Cardiac muscle cell (in vitro differentiated cells and primary cell): Measurements from ENCODE around the gene EZR. TPM values are rescaled to one million over a fixed set of nuclear protein-coding genes. Genes with fewer than 3 reads are reported as not detected.

Source experiments
- DNase-seq, 2 donors: peaks; one replicate each; pipeline versions ENCODE4 v3.0.0 to v3.0.0-alpha.2; 2010 to 2017; ENCODE audit warnings: low read depth in 1 of 2, low spot score in 1 of 2
- H3K27ac ChIP-seq: fragments of 200-600 bp; sonication (generic); 2 replicates; pipeline ENCODE4 v1.5.1; 2016
- H3K27me3 ChIP-seq: fragments of 200-600 bp; sonication (generic); 2 replicates; pipeline ENCODE4 v1.6.0; 2016; ENCODE audit warnings: control low read depth
- H3K36me3 ChIP-seq: fragments of 200-600 bp; sonication (generic); 2 replicates; pipeline ENCODE4 v1.5.1; 2016; ENCODE audit warnings: control low read depth
- H3K4me1 ChIP-seq: fragments of 200-600 bp; sonication (generic); 2 replicates; pipeline ENCODE4 v1.8.1; 2017; ENCODE audit warnings: low read depth, mild to moderate bottlenecking, mixed run types
- H3K4me3 ChIP-seq: fragments of 200-600 bp; sonication (generic); 2 replicates; pipeline ENCODE4 v1.5.1; 2016; ENCODE audit warnings: mild to moderate bottlenecking
- H3K9me3 ChIP-seq: fragments of 200-600 bp; sonication (generic); 2 replicates; pipeline ENCODE4 v1.5.1; 2017; ENCODE audit warnings: low read depth, mild to moderate bottlenecking, control low read depth
- CTCF ChIP-seq: IDR thresholded peaks from 2 replicates; pipeline ENCODE4 v1.5.1; 2012; ENCODE audit warnings: low read depth, mild to moderate bottlenecking, low read length
- polyA plus RNA-seq: library from polyadenylated mRNA; unstranded; fragments of >200 nt; fragmentation: Nextera tagmentation; extraction: Ambion mirVana; gene quantifications from 2 replicates; pipeline ENCODE4 v1.2.1, GENCODE V29; 2016
- total RNA-seq: library from RNA; depleted of rRNA; stranded (reverse); fragments of >200 nt; gene quantifications from 2 replicates; pipeline ENCODE4 v1.2.3, GENCODE V29; 2016

EZR gene
- total and polyA plus RNA-seq, 2 experiments from 2014 or later, result 356 to 448 TPM

- Histone ChIP-seq H3K4me3 (no peak overlapping the region), H3K27me3 (no peaks in the 10 kb centered on the region), H3K27ac (no peak overlapping the region), H3K4me1 (peaks cover 21% of the 10 kb centered on the region), H3K9me3 (no peaks in the 10 kb centered on the region), H3K36me3 (no peaks in the 10 kb centered on the region)
- TF ChIP-seq CTCF, result no peak
- DNase-seq, result no peak
Observed at GRCh38 chr6:158847786-158848185, 28.6 kb upstream of the EZR start.

GRCh38 chr6:158847012-158847529, 27.9 kb upstream of the EZR start:
- no peak overlapping the region for H3K27ac ChIP-seq
- TF ChIP-seq CTCF, result no peak
- DNase-seq, result no peak
- no peaks in the 10 kb centered on the region for H3K36me3 ChIP-seq
- H3K9me3 ChIP-seq, result no peaks in the 10 kb centered on the region
- H3K4me1 ChIP-seq, result peaks cover 21% of the 10 kb centered on the region
- no peak overlapping the region for H3K4me3 ChIP-seq
- H3K27me3 ChIP-seq, result no peaks in the 10 kb centered on the region

GRCh38 chr6:158843751-158844683, 24.8 kb upstream of the EZR start:
- Histone ChIP-seq H3K27ac (peak overlapping the region; percentile 50), H3K9me3 (no peaks in the 10 kb centered on the region), H3K4me1 (peaks cover 14% of the 10 kb centered on the region), H3K27me3 (no peaks in the 10 kb centered on the region), H3K4me3 (no peak overlapping the region), H3K36me3 (no peaks in the 10 kb centered on the region)
- no peak for TF ChIP-seq CTCF
- DNase-seq, result no peak

GRCh38 chr6:158841358-158841757, 22.2 kb upstream of the EZR start:
- Histone ChIP-seq H3K4me1 (peaks cover 19% of the 10 kb centered on the region), H3K9me3 (no peaks in the 10 kb centered on the region), H3K27ac (no peak overlapping the region), H3K36me3 (no peaks in the 10 kb centered on the region), H3K27me3 (no peaks in the 10 kb centered on the region), H3K4me3 (no peak overlapping the region)
- no peak for TF ChIP-seq CTCF
- no peak for DNase-seq

- H3K4me3 ChIP-seq, result no peak overlapping the region
- no peaks in the 10 kb centered on the region for H3K27me3 ChIP-seq
- no peaks in the 10 kb centered on the region for H3K36me3 ChIP-seq
- DNase-seq, result no peak
- no peak overlapping the region for H3K27ac ChIP-seq
- H3K9me3 ChIP-seq, result no peaks in the 10 kb centered on the region
- TF ChIP-seq CTCF, result no peak
- H3K4me1 ChIP-seq, result peaks cover 25% of the 10 kb centered on the region
Observed at GRCh38 chr6:158840465-158840864, 21.3 kb upstream of the EZR start.
